HG03135 (cell line): ENCODE data around the gene HLA-B.

Experiments
- ATAC-seq: cut with Tn5 transposase; IDR thresholded peaks from one replicate; pipeline ENCODE4 v1.9.1; 2021; ENCODE audit warnings: mild to moderate bottlenecking, moderate library complexity; ENCODE audit not compliant: unreplicated experiment

The HLA-B gene

DNA sequence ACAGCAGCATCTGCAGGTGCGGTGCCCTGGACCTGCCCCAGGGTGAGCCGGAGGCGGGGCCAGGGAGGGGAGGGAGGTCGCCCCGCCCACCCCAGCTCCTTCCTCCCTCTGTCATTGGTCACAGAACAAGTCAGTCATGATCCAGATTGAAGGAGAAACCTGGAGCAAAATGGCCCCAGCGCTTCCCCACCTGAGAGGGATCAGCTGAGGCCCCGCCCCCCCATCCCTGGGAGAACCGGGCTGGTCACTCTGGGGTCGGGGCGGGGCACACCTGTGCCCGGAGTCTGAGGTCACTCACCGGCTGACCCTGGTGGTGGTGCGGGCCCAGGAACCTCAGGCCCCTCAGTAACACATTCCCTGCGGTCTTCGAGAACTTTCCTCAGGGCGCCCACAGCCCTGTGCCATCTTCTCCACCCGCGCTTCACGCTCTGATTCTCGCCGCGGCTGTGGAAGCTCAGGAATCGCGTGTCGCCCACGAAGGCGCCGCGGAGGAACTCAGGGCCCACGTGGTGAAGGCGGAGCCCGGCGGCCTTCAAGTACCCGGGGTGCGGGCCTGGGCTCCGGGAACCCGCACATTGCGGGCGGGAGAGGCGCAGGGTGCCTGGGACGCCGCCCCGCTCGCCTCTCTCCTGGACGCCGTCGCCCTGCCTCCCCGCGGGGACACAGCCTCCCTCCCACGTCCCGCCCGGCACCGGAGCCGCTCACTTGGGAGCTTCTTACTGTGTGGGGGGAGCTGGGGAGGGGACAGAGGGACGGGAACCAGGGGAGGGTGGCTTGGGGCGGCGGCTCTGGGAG is 48.7 kb downstream of the HLA-B start:
- no peak for ATAC-seq

DNA sequence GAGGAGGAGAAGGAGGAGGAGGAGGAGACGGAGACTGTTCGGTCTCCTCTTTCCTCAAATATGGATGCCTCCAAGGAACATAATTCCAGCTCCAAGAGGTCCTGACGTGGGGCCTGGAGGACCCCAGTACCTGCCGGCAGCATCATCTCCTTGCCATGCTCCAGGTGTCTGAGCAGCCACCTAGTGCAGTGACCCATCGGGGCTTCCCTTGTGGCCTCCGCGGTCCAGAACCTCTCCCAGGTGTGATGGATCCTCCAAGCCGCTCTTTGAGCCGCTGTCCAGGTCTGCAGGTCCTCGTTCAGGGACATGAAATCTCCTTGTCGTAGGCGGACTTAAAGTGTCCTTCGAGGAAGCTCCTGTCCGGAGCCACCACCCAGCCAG is 49.3 kb downstream of the HLA-B start:
- no peak for ATAC-seq

DNA sequence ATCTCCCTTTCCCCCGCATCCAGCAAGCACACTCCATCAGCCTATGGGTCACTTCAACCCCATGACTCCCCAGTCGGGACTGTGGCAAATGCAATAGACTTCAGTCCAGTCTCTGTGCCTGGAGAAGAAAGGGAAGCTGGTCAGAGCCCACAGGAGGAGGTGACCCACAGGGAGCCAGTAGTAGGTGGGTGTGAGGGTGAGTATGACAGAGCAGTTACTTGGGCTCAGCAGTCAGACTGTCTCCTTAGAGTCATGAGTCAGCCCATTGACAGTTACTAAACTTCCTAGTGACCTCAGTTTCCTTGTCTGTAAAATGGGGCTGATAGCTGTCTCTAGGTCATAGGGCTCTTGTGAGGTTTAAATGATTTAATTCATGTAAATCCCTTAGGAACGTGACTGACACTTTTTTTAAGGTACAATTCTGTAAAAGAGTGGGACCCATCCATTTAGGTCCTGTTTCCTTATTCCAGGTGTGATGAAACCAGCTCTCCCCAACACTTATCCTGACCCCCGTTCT is 51.2 kb downstream of the HLA-B start:
- ATAC-seq, result no peak

DNA sequence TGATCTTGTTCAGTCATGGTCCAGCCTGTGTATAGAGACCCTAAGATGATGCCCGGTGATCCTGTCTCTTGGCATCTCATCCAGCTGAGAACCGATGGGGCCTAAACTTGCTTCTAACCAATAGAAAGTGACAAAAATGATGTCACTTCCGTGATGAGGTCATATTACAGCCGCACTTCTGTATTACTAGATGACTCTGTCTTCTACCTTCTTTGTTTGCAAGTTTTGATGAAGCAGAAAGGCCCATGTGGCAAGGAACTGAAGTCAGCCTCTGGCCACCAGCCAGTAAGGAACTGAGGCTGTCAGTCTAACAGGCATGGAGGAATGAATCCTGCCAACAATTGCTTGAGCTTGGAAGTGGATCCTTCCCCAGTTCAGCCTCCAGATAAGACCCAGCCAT is 52.3 kb downstream of the HLA-B start:
- no peak for ATAC-seq
